Astrocyte of the spinal cord (primary cell): ENCODE results near the gene SH3RF1.

ENCODE experiments used
- DNase-seq: peaks from one replicate; pipeline ENCODE4 v3.0.0; 2011; ENCODE audit warnings: low read depth, low spot score
- H3K4me3 ChIP-seq: 2 replicates; pipeline ENCODE4 v1.5.1; 2011; ENCODE audit warnings: low read depth, mild to moderate bottlenecking, low read length, moderate library complexity
- CTCF ChIP-seq: IDR thresholded peaks from 2 replicates; pipeline ENCODE4 v1.5.1; 2012; ENCODE audit warnings: low read depth, mild to moderate bottlenecking, low read length, inconsistent platforms
- in situ Hi-C: cut with HindIII; loops from 2 replicates; pipeline ENCODE4 v1.10.0; 2017; ENCODE audit warnings: low sequenced_read_pairs

SH3RF1 gene

GRCh38 chr4:169175035-169175434 lies 95.7 kb downstream of the SH3RF1 start:
- in situ Hi-C loops: no loop called here
- DNase-seq: no peak

GRCh38 chr4:169174247-169174646 lies 96.5 kb downstream of the SH3RF1 start:
- no peak for DNase-seq
- in situ Hi-C loops: no loop called here
- H3K4me3 ChIP-seq: no peak overlapping the region
- no peak for TF ChIP-seq CTCF

More at GRCh38 chr4:169175035-169175434, 95.7 kb downstream of the SH3RF1 start:
- no peak overlapping the region for H3K4me3 ChIP-seq
- no peak for TF ChIP-seq CTCF

GRCh38 chr4:169167957-169168858 lies 102.5 kb downstream of the SH3RF1 start:
- in situ Hi-C loops: no loop called here
- TF ChIP-seq CTCF: no peak
- H3K4me3 ChIP-seq: no peak overlapping the region
- no peak for DNase-seq

GRCh38 chr4:169164669-169165415 lies 105.9 kb downstream of the SH3RF1 start:
- DNase-seq: peak; percentile 30
- in situ Hi-C loops: no loop called here
- no peak for TF ChIP-seq CTCF
- H3K4me3 ChIP-seq: no peak overlapping the region

- no peak for TF ChIP-seq CTCF
- DNase-seq: no peak
- no peak overlapping the region for H3K4me3 ChIP-seq
- in situ Hi-C loops: no loop called here
Observed at GRCh38 chr4:169163947-169164668, 106.6 kb downstream of the SH3RF1 start.

GRCh38 chr4:169163495-169163894 lies 107.3 kb downstream of the SH3RF1 start:
- TF ChIP-seq CTCF: no peak
- H3K4me3 ChIP-seq: no peak overlapping the region
- no peak for DNase-seq
- in situ Hi-C loops: no loop called here
